Calu3 (cell line): Measurements from ENCODE around the gene FOXN3. TPM values are rescaled to one million over a fixed set of nuclear protein-coding genes. Genes with fewer than 3 reads are reported as not detected.

ENCODE experiments used
- BruUV-seq: library from RNA; stranded (reverse); fragments of 400-500 nt; replicated peaks from 2 replicates; lab custom pipeline; 2021; lab: Mats Ljungman, UMichigan
- CTCF ChIA-PET: fragments of 300-600 bp; sonication (Branson Sonifier 250); formaldehyde crosslinking; loops from one replicate; lab custom pipeline; 2022; ENCODE audit warnings: antibody characterized with exemption; lab: Charles Lee
- DNase-seq: peaks from one replicate; pipeline ENCODE4 v3.0.0; 2022
- H3K27ac Mint-ChIP-seq: one replicate; pipeline ENCODE4 v1.8.0; 2022; ENCODE audit warnings: mixed read lengths; ENCODE audit not compliant: unreplicated experiment
- H3K27me3 Mint-ChIP-seq: one replicate; pipeline ENCODE4 v1.8.0; 2022; ENCODE audit warnings: mixed read lengths; ENCODE audit not compliant: unreplicated experiment
- H3K36me3 Mint-ChIP-seq: one replicate; pipeline ENCODE4 v1.8.0; 2022; ENCODE audit warnings: mild to moderate bottlenecking, moderate library complexity, mixed read lengths; ENCODE audit not compliant: insufficient read depth, unreplicated experiment
- H3K4me1 Mint-ChIP-seq: one replicate; pipeline ENCODE4 v1.8.0; 2022; ENCODE audit warnings: mild to moderate bottlenecking, low read depth, mixed read lengths; ENCODE audit not compliant: unreplicated experiment
- H3K4me3 Mint-ChIP-seq: one replicate; pipeline ENCODE4 v1.8.0; 2022; ENCODE audit warnings: mild to moderate bottlenecking, low read depth, moderate library complexity, mixed read lengths; ENCODE audit not compliant: unreplicated experiment
- H3K9me3 Mint-ChIP-seq: one replicate; pipeline ENCODE4 v1.8.0; 2022; ENCODE audit warnings: low read depth, mixed read lengths; ENCODE audit not compliant: unreplicated experiment
- CTCF ChIP-seq: fragments of 200-600 bp; IDR thresholded peaks from one replicate; pipeline ENCODE4 v1.8.0; 2022; ENCODE audit warnings: antibody characterized with exemption; ENCODE audit not compliant: unreplicated experiment
- intact Hi-C: fragments of 100-400 bp; cut with micrococcal nuclease; formaldehyde crosslinking; loops from one replicate; pipeline ENCODE4 v1.10.0; 2022; ENCODE audit not compliant: unreplicated experiment
- total RNA-seq: library from RNA; stranded (reverse); gene quantifications from 2 replicates; pipeline ENCODE4 v1.2.3, GENCODE V29; 2022

The FOXN3 gene
- total RNA-seq, 1 experiment from 2014 or later: 11.8 TPM

- no peak for TF ChIP-seq CTCF
- no TSS peak for BruUV-seq
- H3K27ac Mint-ChIP-seq: no peak overlapping the region
- CTCF ChIA-PET: no interaction called here
- no peaks in the 10 kb centered on the region for H3K4me1 Mint-ChIP-seq
- H3K36me3 Mint-ChIP-seq: no peaks in the 10 kb centered on the region
- H3K4me3 Mint-ChIP-seq: no peak overlapping the region
- H3K27me3 Mint-ChIP-seq: no peaks in the 10 kb centered on the region
- no peaks in the 10 kb centered on the region for H3K9me3 Mint-ChIP-seq
- intact Hi-C loops: no loop called here
- DNase-seq: no peak
Measured at GRCh38 chr14:89198544-89199329, 218.3 kb downstream of the FOXN3 start.

- intact Hi-C loops: no loop called here
- Mint-ChIP-seq H3K27me3 (no peaks in the 10 kb centered on the region), H3K27ac (no peak overlapping the region), H3K9me3 (no peaks in the 10 kb centered on the region), H3K4me3 (no peak overlapping the region), H3K36me3 (no peaks in the 10 kb centered on the region), H3K4me1 (no peaks in the 10 kb centered on the region)
- no peak for DNase-seq
- TF ChIP-seq CTCF: no peak
- BruUV-seq: no TSS peak
- CTCF ChIA-PET: no interaction called here
Measured at GRCh38 chr14:89197623-89198022, 219.4 kb downstream of the FOXN3 start.

GRCh38 chr14:89196545-89196944 lies 220.5 kb downstream of the FOXN3 start:
- no peak overlapping the region for H3K27ac Mint-ChIP-seq
- no peak for DNase-seq
- no peak overlapping the region for H3K4me3 Mint-ChIP-seq
- H3K27me3 Mint-ChIP-seq: no peaks in the 10 kb centered on the region
- no peak for TF ChIP-seq CTCF
- CTCF ChIA-PET: no interaction called here
- no peaks in the 10 kb centered on the region for H3K9me3 Mint-ChIP-seq
- no peaks in the 10 kb centered on the region for H3K36me3 Mint-ChIP-seq
- no peaks in the 10 kb centered on the region for H3K4me1 Mint-ChIP-seq
- no TSS peak for BruUV-seq
- intact Hi-C loops: no loop called here

- TF ChIP-seq CTCF: no peak
- CTCF ChIA-PET: no interaction called here
- Mint-ChIP-seq H3K36me3 (no peaks in the 10 kb centered on the region), H3K4me3 (no peak overlapping the region), H3K27ac (no peak overlapping the region), H3K4me1 (no peaks in the 10 kb centered on the region), H3K27me3 (no peaks in the 10 kb centered on the region), H3K9me3 (no peaks in the 10 kb centered on the region)
- no peak for DNase-seq
- intact Hi-C loops: no loop called here
- no TSS peak for BruUV-seq
Measured at GRCh38 chr14:89194376-89194775, 222.7 kb downstream of the FOXN3 start.
